T-helper 1 cell treated with Interleukin-12 subunit alpha and Interleukin-12 subunit beta and Interleukin-4 antibody, amounts not matched to agents 30 ng/mL and 1 ng/mL, for 36 hours (primary cell): ENCODE results near the gene CCDC174. TPM values are rescaled to one million over a fixed set of nuclear protein-coding genes. Genes with fewer than 3 reads are reported as not detected.

Source experiments
- intact Hi-C: fragments of 100-400 bp; cut with micrococcal nuclease; formaldehyde crosslinking; loops from one replicate; pipeline ENCODE4 v1.15.1; 2024
- total RNA-seq: library from RNA; stranded (reverse); gene quantifications from 2 replicates; pipeline ENCODE4 v1.2.3, GENCODE V29; 2022

The CCDC174 gene
- total RNA-seq, 1 donor from 2014 or later: 24.1 TPM

DNA sequence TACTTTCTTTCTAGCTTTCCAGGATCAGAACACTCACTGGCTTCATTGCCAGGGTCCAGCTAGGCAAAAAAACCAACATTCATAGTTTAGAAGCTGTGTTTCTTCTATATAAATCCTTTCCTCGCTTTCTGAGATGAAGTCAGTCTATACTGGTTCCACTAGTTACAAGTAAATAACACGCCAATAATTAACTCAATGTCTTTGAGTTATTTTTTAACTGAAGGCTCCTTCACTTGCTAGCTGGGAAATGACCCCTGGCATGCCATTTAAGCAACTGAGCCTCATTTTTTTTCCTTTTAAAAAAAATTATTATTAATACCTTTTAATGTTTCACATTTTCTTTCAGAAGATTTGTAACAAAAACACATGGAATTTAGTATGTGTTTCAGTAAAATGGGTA, 2.1 kb upstream of the CCDC174 start:
- intact Hi-C loops: no loop called here

DNA sequence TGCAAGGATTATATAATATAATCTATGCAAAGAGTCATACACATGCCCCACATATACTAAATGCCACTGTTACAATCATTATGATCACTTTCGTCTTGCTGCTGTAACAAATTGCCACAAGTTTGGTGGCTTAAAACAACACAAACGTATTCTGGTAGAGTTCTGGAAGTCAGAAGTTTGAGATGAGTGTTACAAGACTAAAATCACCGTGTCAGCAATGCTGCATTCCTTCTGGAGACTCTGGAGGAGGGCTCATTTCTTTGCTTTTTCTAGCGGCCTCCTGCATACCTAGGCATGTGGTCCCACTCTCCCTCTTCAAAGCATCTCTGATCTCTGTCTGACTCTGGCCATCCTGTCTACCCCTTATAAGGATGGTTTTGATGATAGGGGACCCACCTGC, 1.4 kb upstream of the CCDC174 start:
- intact Hi-C loops: loop anchor here (2.0 to 10.0 kb wide), 5 partner anchors 143 to 1615 kb away; partner anchors contain the start of genes DPH3, EAF1, METTL6 and NUP210

DNA sequence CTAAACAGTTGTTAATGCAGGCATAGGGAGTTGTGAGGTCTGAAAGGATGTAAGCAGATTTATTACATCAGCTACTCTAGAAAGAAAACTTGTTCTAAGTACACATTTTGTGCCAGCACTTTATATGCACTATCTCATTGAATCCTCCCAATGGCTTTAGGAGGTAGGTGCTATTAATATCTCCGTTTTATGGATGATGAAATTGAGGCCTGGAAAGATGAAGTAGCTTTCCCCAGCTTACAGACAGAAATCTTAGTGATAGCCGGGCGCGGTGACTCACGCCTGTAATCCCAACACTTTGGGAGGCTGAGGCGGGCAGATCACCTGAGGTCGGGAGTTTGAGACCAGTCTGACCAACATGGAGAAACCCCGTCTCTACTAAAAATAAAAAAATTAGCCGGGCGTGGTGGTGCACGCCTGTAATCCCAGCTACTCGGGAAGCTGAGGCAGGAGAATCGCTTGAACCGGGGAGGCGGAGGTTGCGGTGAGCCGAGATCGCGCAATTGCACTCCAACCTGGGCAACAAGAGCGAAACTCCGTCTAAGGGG, 872 bp downstream of the CCDC174 start:
- intact Hi-C loops: loop anchor here (5.0 to 10.0 kb wide), 4 partner anchors 145 to 1230 kb away; partner anchors contain the start of genes EAF1, METTL6 and NUP210

DNA sequence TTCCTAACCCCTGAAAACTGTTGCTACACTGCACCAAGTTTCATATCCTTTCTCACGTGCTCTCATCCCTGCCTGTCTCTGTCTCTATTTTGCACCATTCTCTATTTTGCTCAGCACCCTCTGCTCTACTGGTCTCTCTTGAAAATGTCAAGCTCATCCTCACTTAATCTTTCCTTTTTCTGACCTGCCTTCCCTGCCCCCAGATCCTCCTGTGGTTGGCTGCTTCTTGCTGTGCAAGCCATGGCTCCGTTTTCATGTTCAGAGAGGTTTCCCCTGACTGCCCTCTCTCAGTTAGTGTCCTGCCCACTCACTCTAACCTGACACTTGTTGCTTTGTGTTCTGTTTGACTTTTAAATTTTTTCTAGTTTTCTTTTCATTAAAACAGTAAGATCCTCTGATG, 6.0 kb downstream of the CCDC174 start:
- intact Hi-C loops: loop anchor here (10.0 kb wide), 1 partner anchor 767 kb away; the partner anchor contains the start of genes EAF1 and METTL6

DNA sequence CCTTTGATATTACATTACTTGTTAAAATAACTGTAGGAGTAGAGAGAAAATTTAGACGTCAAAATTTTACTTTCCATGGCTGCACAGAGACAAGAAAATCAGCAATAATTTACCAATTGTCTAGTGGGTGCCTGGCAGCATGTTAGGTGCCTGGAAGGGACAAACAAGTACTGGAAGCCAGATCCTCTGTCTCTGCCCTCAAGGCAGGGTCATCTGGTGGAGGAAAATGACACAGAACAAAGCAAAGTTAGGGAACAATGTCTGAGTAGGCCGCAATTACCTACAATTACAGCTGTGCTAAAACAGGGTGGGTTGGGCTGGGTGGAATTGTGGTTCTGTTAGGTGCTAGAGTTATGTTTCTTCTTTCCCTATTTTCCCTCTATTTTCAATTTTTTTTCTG, 7.4 kb downstream of the CCDC174 start:
- intact Hi-C loops: loop anchor here (10.0 kb wide), 1 partner anchor 766 kb away; the partner anchor contains the start of genes EAF1 and METTL6

DNA sequence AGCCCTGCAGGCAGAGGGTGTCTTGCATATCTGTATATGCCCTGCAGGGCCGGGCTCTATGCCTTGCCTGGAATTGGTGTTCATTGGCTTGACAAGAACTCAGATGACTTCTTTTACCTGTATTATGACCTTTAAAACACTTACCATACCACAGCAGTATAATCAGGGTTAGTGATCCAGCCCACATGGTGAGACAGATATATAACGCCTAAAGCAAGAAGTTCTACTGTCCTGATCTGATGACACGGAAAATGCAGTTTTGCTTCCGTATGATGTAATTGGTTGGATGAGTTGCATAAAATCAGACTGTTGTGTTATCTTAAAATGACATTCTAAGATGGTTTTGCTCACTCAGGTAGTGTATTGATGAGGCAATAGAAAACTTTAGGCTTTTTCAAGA, 9.4 kb downstream of the CCDC174 start:
- intact Hi-C loops: no loop called here

DNA sequence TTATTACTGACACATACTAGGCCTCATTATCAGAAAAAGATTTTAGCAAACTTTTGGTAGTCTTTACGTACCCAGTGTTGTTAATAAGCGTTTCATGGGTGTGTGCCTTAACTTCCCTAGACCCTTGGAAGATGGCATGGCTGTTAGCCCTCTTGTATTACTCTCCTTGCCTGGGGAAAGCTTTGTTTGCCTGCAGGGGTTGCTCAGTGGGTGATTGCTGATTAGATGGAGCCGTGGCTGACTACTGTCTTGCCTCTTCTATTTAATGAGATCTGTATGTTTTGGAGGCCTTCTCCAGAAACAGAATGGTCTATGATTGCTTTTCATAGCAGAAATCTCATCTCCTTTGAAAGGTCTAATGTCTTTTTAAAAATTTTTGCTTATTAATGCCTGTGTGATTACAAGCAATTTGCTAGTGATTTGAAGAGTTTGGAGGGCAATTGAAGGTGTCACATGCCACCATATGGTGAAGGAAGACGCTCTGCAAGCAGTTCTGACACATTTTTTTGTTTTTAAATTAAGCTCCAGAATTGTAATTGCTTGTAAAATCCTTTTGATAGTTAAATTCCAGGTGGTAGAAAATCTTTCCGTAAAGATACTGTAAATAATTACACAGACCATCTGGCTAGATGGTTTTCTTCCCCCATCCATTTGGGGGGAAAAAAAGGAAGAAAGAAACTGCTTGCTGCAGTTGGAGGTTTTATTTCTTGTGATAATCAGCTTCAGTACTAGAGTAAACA, 12.0 kb downstream of the CCDC174 start:
- intact Hi-C loops: no loop called here

DNA sequence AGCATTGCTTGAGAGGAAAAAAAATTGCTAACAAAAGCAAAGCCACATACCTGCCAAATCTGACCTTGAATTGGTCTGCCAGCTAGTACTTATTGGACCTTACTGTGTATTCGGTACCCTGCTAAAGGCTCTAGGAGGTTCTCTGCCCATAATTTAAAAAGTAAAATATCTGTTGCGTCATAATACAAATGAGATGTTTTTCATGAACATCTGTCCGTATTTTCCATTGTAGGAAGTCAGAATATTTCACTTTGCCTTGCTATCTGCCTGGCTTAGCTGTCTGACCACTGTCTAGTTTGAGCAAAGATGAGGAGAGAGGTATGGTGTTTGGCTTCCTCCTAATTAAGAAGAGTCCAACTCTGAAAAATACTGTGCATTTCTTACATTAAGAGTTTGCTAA, 12.6 kb downstream of the CCDC174 start:
- intact Hi-C loops: no loop called here

DNA sequence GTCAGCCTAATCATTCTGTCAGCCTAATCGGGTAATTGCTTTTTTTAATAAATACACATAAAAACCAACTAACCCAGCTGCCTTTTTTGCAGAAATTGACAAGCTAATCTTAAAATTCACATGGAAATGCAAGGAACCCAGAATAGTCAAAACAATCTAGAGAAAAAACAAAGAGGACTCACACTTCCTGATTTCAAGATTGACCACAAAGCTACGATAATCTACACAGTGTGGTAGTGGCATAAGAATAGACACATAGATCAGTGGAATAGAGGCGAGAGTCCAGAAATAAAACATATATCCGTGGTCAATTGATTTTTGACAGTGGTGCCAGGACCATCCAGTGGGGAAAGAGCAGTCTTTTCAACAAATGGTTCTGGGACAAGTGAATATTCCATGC, 21.0 kb downstream of the CCDC174 start:
- intact Hi-C loops: loop anchor here (2.0 kb wide), 1 partner anchor 108 kb away; no protein-coding TSS in a partner anchor

DNA sequence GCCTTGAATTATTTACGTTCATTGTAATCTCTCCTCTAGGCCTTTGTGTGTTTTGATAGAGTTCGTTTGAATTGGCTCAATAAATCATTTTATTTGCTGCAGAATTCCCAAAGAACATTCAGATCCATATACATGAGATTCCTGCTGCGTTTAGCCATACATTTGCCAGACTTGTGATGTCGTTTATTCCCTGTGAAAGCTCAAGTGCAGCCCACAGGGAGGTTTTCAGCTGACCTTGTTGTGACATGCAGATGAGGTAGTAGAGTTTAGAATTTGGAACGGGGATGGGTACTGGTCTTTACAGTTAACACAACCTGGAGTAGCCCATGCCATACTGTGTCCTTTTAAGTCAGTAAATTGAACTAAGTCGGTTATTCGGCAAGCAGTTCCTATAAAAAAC, 23.3 kb downstream of the CCDC174 start, which contains the start of gene C3orf20:
Gene C3orf20 (plus strand): TSS at position 301 of the 400 bp plus-strand sequence. CDS start 7,573 bp downstream, outside the sequence.
- intact Hi-C loops: no loop called here

DNA sequence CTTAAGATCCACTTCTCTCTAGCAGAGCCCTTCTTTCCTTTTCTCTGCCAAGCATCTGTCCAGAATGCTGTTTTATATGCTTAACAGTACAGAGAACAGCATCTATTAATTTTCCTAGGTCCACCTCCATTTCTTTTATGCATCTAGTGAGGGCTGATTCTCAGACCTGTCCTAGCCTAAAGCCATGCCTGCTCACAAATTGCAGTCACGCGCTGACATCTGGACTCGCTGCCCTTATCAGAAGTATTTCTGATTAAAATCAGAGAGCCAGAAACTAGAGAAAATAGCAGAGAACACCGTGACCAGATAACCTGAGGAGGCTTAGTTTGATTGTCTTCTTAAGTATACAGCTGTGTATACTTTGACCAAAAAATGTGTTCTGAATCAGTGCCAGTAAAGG, 25.3 kb downstream of the CCDC174 start:
- intact Hi-C loops: no loop called here

DNA sequence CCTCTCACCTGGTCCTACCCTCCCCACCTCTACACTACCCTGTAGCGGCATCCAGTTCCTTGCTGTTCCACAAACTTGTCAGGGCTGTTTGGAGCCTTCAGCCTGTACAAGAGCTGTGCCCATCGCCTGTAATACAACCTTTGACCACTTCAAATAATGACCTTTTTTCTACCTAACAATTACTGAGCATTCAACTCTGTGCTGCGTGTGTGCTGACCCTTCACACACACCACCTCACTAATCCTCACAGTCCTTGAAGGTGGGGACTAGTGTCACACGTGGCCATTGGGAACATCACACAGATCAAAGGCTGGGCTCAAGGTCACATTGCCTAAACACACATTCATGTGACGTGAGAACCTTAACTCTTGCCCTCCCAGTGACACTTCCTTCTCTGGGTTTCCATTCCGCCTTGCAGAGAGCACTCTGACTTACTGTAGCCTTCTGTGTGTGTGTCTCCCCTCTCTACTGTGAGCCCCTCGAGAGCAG, 26.5 kb downstream of the CCDC174 start:
- intact Hi-C loops: no loop called here

DNA sequence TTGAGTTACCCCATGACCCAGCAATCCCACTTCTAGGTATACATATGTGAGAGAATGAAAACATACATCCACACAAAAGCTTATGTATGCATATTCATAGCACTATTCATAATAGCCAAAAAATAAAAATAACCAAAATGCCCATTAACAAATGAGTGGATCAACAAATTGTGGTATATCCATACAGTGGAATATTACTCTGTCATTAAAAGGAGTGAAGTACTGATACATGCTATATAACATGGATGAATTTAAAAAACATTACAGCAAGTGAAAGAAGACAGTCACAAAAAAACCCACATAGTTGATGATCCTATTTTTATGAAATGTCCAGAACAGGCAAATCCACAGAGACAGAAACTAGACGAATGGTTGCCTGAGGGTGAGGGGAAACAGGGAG, 28.6 kb downstream of the CCDC174 start:
- intact Hi-C loops: no loop called here

DNA sequence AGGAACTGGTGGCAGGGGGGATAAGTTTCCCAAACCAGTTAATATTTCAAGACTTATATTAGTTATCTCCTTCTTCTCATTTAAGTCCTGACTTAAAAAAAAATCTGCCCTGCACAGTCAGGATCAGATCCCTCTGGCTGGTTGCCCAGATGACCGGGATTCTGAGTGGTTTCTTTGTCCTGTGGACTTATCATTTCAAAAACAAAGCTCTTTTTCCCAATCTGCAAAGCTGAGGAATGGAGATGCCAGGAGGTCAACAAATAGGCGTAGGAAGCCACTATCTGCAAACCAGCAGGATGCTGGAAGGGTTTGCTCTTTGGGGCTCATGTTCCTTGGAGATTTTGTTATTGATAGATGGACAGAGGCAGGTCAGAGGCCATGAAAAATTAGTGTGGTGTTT, 29.2 kb downstream of the CCDC174 start:
- intact Hi-C loops: no loop called here

DNA sequence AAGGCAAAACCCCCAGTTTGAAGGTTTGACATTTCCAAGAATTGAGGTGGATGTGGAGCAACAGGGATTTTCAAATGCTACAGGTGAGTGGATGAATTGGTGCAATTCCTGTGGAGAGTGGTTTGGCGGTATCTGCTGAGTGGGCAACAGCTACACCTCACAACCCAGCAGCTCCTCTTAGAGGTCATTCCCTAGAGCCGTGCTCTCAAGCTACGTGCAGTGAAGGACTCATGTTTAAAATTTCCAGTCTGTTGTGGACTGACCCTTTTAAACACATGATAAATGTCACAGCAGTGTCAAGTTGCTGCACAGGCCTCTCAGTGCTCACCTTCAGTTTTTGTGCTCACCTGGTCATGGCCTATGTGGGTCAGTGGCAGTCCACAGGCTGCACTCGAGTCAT, 32.9 kb downstream of the CCDC174 start:
- intact Hi-C loops: no loop called here

DNA sequence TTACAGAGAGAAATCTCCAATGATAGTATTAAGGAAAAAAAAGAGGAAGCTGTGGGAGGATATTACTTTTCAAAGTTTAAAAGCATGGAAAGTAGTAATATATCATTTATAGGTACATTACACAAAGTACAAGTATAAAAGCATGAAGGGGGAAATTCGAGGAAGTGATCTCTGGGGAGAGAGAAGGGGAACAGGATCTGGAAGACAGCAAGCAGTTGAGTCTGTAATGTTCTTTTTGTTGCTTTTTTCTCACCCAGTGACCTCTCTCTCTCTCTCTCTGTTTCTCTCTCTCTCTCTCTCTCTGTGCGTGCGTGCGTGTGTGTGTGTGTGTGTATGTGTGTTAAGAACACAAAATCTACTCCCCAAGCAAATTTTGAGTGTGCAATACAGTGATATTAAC, 33.6 kb downstream of the CCDC174 start:
- intact Hi-C loops: no loop called here

DNA sequence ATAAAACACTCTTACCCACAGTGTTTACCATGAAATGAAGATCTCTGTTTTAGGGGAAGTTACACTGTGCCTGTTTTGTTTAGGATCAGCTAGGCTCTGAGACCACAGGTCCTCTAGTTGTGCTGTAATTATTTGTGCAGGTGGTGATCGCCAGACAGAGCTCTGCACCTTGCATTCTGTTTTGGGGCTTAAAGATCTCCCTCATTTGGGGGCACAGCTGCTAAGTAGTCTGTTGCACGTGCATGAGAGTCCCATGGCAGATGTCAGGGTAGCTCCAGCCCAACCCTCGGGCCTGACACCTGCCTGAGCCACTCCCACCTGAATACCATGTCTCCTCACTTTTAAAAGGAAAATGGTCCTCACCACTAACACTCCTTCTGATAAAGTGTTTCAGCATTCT, 35.8 kb downstream of the CCDC174 start:
- intact Hi-C loops: no loop called here

DNA sequence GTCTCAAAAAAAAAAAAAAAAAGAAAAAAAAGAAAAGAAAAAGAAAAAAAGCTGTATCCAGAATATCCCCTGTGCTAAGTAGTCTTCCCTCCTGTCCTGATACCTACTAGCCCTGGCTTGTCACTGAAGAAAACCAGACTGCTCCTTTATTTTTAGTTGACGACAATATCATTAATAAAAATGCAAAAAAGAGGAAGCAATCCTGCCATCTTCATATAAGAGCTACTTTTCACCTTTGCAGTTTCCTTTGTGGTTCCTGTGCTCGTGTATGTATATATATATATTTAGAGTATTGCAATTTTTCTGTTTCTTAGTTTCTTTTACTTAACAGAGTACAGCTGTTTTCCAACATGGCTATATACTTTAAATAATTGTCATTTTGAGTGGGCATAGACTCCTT, 37.0 kb downstream of the CCDC174 start:
- intact Hi-C loops: no loop called here

DNA sequence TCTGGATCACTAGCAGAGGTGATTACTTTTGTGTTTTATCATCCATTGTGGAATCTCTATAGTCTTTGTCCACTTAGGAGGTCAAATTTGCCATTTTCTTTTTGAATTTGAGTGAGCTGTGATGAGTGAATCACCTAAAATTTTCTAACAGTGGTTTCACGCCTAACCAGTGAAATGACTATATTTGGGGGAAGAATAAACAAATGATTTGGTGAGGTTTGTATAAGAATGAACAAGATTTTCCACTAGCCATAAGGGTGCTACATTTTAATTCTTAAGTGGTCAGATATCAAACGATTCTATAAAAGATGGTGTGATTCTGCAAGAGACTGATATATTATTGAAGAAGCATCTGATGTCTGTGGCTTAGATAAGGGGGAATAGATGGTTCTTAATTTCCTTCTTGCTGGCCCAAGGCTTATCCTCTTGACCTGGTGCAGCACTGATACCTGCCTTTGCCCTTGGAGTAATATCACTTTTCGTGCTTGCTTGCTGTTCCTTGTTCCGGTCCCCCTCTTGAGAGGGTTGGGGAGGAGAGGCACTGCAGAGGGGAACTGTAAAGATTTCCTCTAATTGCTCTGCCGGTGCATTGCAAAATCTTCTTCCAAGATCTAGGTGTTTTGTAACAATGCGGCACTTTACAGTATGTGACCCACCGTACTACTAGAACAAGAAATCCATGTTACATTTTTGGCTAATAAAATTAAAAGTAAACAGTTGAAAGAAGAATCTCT, 37.9 kb downstream of the CCDC174 start:
- intact Hi-C loops: no loop called here

DNA sequence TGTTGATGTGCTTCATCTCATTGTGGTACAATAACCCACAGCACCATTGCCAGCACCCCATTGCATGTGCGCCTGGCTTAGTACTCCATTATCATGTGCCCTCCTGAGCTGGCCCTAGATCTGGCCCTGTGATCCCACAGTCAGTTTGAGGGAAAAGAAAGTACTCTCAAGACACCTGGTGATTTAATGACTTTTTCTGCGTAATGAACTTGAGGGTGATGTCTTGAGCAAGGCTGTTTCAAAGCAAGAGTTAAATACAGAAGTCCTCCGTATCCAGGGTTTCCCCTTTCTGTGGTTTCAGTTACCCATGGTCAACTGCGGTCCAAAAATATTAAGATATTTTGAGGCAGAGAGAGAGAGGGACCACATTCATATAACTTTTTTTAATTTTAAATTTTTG, 39.7 kb downstream of the CCDC174 start:
- intact Hi-C loops: no loop called here

DNA sequence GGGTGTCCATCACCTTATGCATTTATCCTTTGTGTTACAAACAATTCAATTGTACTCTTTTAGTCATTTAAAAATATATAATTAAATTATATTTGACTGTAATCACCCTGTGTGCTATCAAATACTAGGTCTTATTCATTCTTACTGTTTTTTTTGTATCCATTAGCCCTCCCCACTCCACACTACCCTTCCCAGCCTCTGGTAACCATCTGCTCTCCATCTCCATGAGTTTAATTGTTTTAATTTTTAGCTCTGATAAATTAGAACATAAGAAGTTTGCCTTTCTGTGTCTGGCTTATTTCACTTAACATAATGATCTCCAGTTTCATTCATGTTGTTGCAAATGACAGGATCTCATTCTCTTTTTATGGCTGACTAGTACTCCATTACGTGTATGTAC, 40.2 kb downstream of the CCDC174 start:
- intact Hi-C loops: no loop called here
